BLaER1 treated with 17β-estradiol and CSF1 and Interleukin-3, amounts not matched to agents 10 nM and 100 nM (cell line): ENCODE data around the gene OR10C1.
"Not testable (repeated sequence)": the region's sequence is repeated elsewhere in the genome, so short reads cannot be mapped to it uniquely, and the experiment has no call there.

Experiments used
- H3K27ac ChIP-seq, 11 experiments: shearing (Covaris generic); formaldehyde crosslinking; 2 replicates each; pipeline ENCODE4 v1.8.1; 2022
- H3K27me3 ChIP-seq, 11 experiments: shearing (Covaris generic); formaldehyde crosslinking; 2 replicates each; pipeline ENCODE4 v1.8.1; 2022
- H3K36me3 ChIP-seq, 11 experiments: shearing (Covaris generic); formaldehyde crosslinking; 2 replicates each; pipeline ENCODE4 v1.8.1; 2022
- H3K4me1 ChIP-seq, 10 experiments: shearing (Covaris generic); formaldehyde crosslinking; 2 replicates each; pipeline ENCODE4 v1.8.1; 2022
- H3K4me2 ChIP-seq, 11 experiments: shearing (Covaris generic); formaldehyde crosslinking; 2 replicates each; pipeline ENCODE4 v1.8.1; 2022
- H3K4me3 ChIP-seq, 10 experiments: shearing (Covaris generic); formaldehyde crosslinking; 2 replicates each; pipeline ENCODE4 v1.8.1; 2022
- H3K9ac ChIP-seq, 11 experiments: shearing (Covaris generic); formaldehyde crosslinking; 2 replicates each; pipeline ENCODE4 v1.8.1; 2022
- H3K9me3 ChIP-seq, 11 experiments: shearing (Covaris generic); formaldehyde crosslinking; replicated peaks in 1 of 11; 2 replicates each; pipeline ENCODE4 v1.8.1; 2022
- H4K20me1 ChIP-seq, 11 experiments: shearing (Covaris generic); formaldehyde crosslinking; 2 replicates each; pipeline ENCODE4 v1.8.1; 2022
- Cebpa-rat ChIP-seq, 11 experiments: shearing (Covaris generic); IDR thresholded peaks; 2 replicates each; pipeline ENCODE4 v1.8.1; 2022

The OR10C1 gene

DNA sequence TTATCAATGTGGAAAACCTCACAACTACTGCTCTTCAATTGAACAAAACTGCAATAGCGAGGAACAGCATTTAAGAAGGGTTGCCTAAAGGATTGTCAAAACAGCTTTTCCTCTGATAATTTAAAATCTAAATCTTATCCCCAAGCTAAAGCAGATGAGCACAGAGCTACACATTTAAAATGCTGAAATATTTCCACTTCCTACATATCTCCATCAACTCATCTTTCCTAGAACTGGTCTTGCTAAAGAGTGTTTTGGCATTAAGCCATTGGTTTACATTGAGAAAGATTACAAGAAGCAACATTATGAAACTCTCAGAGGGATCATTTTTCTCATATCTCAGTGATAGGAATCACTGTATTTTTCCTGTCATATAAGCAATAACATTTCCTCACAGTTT lies 3.6 kb downstream of the OR10C1 start:
- no peaks in the 10 kb centered on the region for H3K4me1 ChIP-seq
- no peaks in the 10 kb centered on the region for H3K36me3 ChIP-seq
- no peaks in the 10 kb centered on the region for H4K20me1 ChIP-seq
- H3K4me2 ChIP-seq = no peak overlapping the region
- no peaks in the 10 kb centered on the region for H3K27me3 ChIP-seq
- H3K9me3 ChIP-seq = peaks cover 9 to 20% (median 14%) of the 10 kb centered on the region in 11 experiments; a peak in 18 of 22 replicates
- no peak overlapping the region for H3K9ac ChIP-seq
- TF ChIP-seq Cebpa-rat (IDR thresholded peaks at IDR 0.05) = no peak
- H3K27ac ChIP-seq = no peak overlapping the region
- H3K4me3 ChIP-seq = no peak overlapping the region

DNA sequence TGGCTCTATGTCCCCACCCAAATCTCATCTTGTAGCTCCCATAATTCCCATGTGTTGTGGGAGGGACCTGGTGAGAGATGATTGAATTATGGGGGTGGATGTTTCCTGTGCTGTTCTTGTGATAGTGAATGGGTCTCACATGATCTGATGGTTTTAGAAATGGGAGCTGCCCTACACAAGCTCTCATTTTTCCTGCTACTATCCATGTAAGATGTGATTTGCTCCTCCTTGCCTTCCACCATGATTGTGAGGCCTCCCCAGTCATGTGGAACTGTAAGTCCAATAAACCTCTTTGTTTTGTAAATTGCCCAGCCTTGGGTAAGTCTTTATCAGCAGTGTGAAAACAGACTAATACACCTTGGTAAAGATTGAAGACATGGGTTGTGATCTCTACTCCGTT lies 4.9 kb downstream of the OR10C1 start:
- H4K20me1 ChIP-seq, H3K4me1 ChIP-seq, H3K27me3 ChIP-seq, H3K4me2 ChIP-seq, H3K4me3 ChIP-seq, H3K9ac ChIP-seq, H3K27ac ChIP-seq, H3K36me3 ChIP-seq: not testable (repeated sequence)
- peaks cover 9 to 20% (median 14%) of the 10 kb centered on the region in 11 experiments; a peak in 18 of 22 replicates for H3K9me3 ChIP-seq

DNA sequence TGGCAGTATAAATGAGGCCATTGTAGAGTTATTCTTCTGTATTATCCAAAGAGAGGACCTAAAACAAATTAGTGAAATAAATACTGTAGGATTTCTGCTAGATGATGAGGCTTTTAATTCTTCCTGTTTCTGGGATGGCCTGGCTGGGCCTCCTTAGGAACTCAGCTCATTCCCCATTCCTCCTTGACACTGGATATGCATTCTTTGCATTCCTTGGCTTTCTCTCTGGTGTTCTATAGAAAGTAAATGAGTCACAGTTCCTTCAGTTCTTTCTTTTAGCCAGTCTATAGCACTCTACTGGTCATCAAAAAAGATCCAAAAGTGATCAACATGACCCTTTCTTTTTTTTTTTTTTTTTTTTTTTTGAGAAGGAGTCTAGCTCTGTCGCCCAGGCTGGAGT lies 8.6 kb downstream of the OR10C1 start:
- no peak overlapping the region for H3K27ac ChIP-seq
- H3K36me3 ChIP-seq = no peaks in the 10 kb centered on the region
- H3K4me1 ChIP-seq = no peaks in the 10 kb centered on the region
- no peaks in the 10 kb centered on the region for H4K20me1 ChIP-seq
- TF ChIP-seq Cebpa-rat (IDR thresholded peaks at IDR 0.05) = no peak
- no peak overlapping the region for H3K9ac ChIP-seq
- no peak overlapping the region for H3K4me3 ChIP-seq
- peaks cover 9 to 20% (median 14%) of the 10 kb centered on the region in 11 experiments; a peak in 18 of 22 replicates for H3K9me3 ChIP-seq
- no peak overlapping the region for H3K4me2 ChIP-seq
- no peaks in the 10 kb centered on the region for H3K27me3 ChIP-seq

GRCh38 chr6:29451471-29452193 lies 12.5 kb downstream of the OR10C1 start:
- TF ChIP-seq Cebpa-rat (IDR thresholded peaks at IDR 0.05) = no peak
- no peaks in the 10 kb centered on the region for H3K36me3 ChIP-seq
- H4K20me1 ChIP-seq = no peaks in the 10 kb centered on the region
- H3K27me3 ChIP-seq = no peaks in the 10 kb centered on the region
- H3K4me1 ChIP-seq = no peaks in the 10 kb centered on the region
- H3K27ac ChIP-seq = no peak overlapping the region
- H3K4me3 ChIP-seq = no peak overlapping the region
- H3K9ac ChIP-seq = no peak overlapping the region
- H3K4me2 ChIP-seq = no peak overlapping the region
- H3K9me3 ChIP-seq = 0 out of 22 replicates have a peak, but pooled peaks cover 0 to 5% (median 0%) of the 10 kb centered on the region in 11 experiments

DNA sequence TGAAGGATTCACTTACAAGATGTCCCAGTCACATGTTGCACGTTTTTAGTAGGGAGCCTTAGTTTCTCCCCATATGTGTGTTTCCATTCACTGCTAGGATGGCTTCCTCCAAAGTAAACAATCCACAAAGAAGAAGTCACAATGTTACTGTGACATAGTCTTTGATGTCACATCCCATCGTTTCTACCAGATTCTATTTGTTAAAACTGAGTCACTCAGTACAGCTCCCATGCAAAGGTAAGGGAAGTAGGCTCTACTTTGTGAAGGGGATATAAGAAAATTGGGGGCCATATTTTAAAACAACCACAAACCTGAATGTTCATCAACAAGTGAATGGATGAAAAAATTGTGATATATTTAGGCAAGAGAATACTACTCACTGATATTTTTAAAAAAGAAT lies 17.9 kb downstream of the OR10C1 start, which contains the start of the genes OR11A1 and OR2H1:
Gene OR11A1, minus strand, starts transcription at position 101 of the 400 bp plus-strand sequence. CDS start 29,430 bp downstream, outside the sequence.
Gene OR2H1, plus strand, starts transcription at position 185 of the 400 bp plus-strand sequence. CDS start 4,615 bp downstream, outside the sequence.
- Histone ChIP-seq H3K4me1 (no peaks in the 10 kb centered on the region), H3K9ac (no peak within 1 kb of the TSS), H3K36me3 (no peaks in the 10 kb centered on the region), H3K27me3 (no peaks in the 10 kb centered on the region), H3K27ac (no peak within 1 kb of the TSS), H4K20me1 (no peaks in the 10 kb centered on the region), H3K4me3 (no peak within 1 kb of the TSS), H3K4me2 (no peak within 1 kb of the TSS), H3K9me3 (no peaks in the 10 kb centered on the region)
- no peak for TF ChIP-seq Cebpa-rat (IDR thresholded peaks at IDR 0.05)

DNA sequence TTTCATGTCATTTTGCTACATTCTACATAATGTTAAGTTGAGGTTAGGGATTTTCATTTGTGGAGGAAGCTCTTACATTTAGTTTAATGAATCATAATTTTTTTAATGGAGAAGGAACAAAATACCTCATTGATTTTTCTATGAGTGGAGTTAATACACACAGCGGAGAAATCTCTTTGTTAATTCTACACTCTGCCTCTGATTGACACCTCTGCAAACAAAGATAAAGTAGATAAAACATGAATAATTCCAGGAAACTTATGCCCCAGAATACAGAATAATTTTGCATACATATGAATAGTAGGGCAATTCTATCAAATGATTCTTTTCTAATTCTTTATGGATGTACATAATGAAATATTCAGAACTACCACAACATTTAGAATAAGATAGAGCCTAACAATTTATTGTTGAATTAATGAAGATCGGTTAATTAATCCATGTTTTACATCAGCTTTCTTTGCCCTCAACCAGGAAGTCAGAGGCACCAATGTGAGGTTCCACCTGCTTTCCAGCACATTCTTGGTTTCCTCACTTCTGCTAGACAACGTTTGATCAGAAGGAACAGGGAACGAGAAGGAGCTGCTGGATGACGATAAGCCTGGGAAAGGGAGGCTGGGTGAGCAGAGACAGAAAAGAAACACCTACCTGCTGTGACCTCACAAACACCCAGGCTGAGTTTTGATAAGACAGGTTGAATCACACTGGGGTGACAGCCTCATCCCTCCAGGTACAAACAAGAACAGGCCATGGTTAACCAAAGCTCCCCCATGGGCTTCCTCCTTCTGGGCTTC lies 22.1 kb downstream of the OR10C1 start:
- Histone ChIP-seq H3K36me3 (no peaks in the 10 kb centered on the region), H3K27me3 (no peaks in the 10 kb centered on the region), H3K9ac (no peak overlapping the region), H3K27ac (no peak overlapping the region), H4K20me1 (no peaks in the 10 kb centered on the region), H3K4me2 (no peak overlapping the region), H3K4me1 (peaks cover 0 to 10% (median 0%) of the 10 kb centered on the region in 10 experiments; a peak in 3 of 20 replicates), H3K9me3 (no peaks in the 10 kb centered on the region), H3K4me3 (no peak overlapping the region)
- no peak for TF ChIP-seq Cebpa-rat (IDR thresholded peaks at IDR 0.05)

- Histone ChIP-seq H4K20me1 (no peaks in the 10 kb centered on the region), H3K4me3 (no peak overlapping the region), H3K4me1 (peaks cover 0 to 10% (median 0%) of the 10 kb centered on the region in 10 experiments; a peak in 3 of 20 replicates), H3K27ac (no peak overlapping the region), H3K9ac (no peak overlapping the region), H3K9me3 (no peaks in the 10 kb centered on the region), H3K4me2 (no peak overlapping the region), H3K27me3 (no peaks in the 10 kb centered on the region), H3K36me3 (no peaks in the 10 kb centered on the region)
- TF ChIP-seq Cebpa-rat (IDR thresholded peaks at IDR 0.05) = no peak
Observed at GRCh38 chr6:29462022-29462421, 22.9 kb downstream of the OR10C1 start.

- Histone ChIP-seq H3K27me3 (no peaks in the 10 kb centered on the region), H3K27ac (no peak overlapping the region), H3K36me3 (no peaks in the 10 kb centered on the region), H3K4me2 (no peak overlapping the region), H3K4me3 (no peak overlapping the region), H3K4me1 (peaks cover 0 to 10% (median 0%) of the 10 kb centered on the region in 10 experiments; a peak in 3 of 20 replicates), H3K9ac (no peak overlapping the region), H3K9me3 (no peaks in the 10 kb centered on the region), H4K20me1 (no peaks in the 10 kb centered on the region)
- no peak for TF ChIP-seq Cebpa-rat (IDR thresholded peaks at IDR 0.05)
Observed at GRCh38 chr6:29465279-29465678, 26.2 kb downstream of the OR10C1 start.

GRCh38 chr6:29465801-29466200 lies 26.7 kb downstream of the OR10C1 start:
- H3K27ac ChIP-seq = no peak overlapping the region
- no peaks in the 10 kb centered on the region for H3K27me3 ChIP-seq
- H3K36me3 ChIP-seq = no peaks in the 10 kb centered on the region
- TF ChIP-seq Cebpa-rat (IDR thresholded peaks at IDR 0.05) = no peak
- H3K4me2 ChIP-seq = no peak overlapping the region
- H4K20me1 ChIP-seq = no peaks in the 10 kb centered on the region
- H3K9ac ChIP-seq = no peak overlapping the region
- peaks cover 0 to 10% (median 0%) of the 10 kb centered on the region in 10 experiments; a peak in 3 of 20 replicates for H3K4me1 ChIP-seq
- no peak overlapping the region for H3K4me3 ChIP-seq
- no peaks in the 10 kb centered on the region for H3K9me3 ChIP-seq
